HepG2 (cell line): ENCODE results near the gene PLEKHG2. TPM values are rescaled to one million over a fixed set of nuclear protein-coding genes. Genes with fewer than 3 reads are reported as not detected.

Source experiments
- ATAC-seq: fragments of 200-7000 bp; cut with Tn5 transposase; 3 replicates; pipeline ENCODE4 v1.9.1; 2020; ENCODE audit warnings: mild to moderate bottlenecking, moderate library complexity
- BruUV-seq: library from RNA; stranded (reverse); fragments of 400-500 nt; replicated peaks from 2 replicates; lab custom pipeline; 2021; lab: Mats Ljungman, UMichigan
- CTCF ChIA-PET: fragments of 300-600 bp; formaldehyde crosslinking; extraction: SDS; loops from one replicate; lab custom pipeline; 2021; ENCODE audit warnings: low total read pairs, inconsistent platforms, low intra/inter-chr PET ratio; lab: Yijun Ruan, JAX
- POLR2A ChIA-PET: fragments of 350-600 bp; sonication (Branson Sonifier 250); formaldehyde crosslinking; loops from one replicate; lab custom pipeline; 2020; ENCODE audit warnings: antibody characterized with exemption, inconsistent platforms; lab: Yijun Ruan, JAX
- DNase-seq: peaks from one replicate; pipeline ENCODE4 v3.0.0-alpha.2; 2015; ENCODE audit warnings: low spot score
- FAIRE-seq: peaks from 3 replicates; lab custom pipeline; 2011; peaks lifted over from hg19 to GRCh38; lab: Jason Lieb, UNC
- H2AFZ ChIP-seq: one replicate; pipeline ENCODE4 v1.6.1; 2011; ENCODE audit warnings: low read length, inconsistent platforms
- H3K27ac ChIP-seq: fragments of 300-600 bp; 3 replicates; pipeline ENCODE4 v1.8.0; 2011; ENCODE audit warnings: mixed run types, mild to moderate bottlenecking, mixed read lengths, low read length, inconsistent platforms; ENCODE audit not compliant: insufficient read depth; ENCODE audit errors: extremely low read length
- H3K27me3 ChIP-seq, 2 experiments: fragments of 200-600 bp in 1 of 2; 2 replicates in 1 of 2; 3 replicates in 1 of 2; pipeline versions ENCODE4 v1.6.0 to v1.8.0; 2011; ENCODE audit warnings: low read length in 2 of 2, mild to moderate bottlenecking in 2 of 2, moderate library complexity in 2 of 2, inconsistent platforms in 1 of 2; ENCODE audit not compliant: insufficient read depth in 2 of 2, control insufficient read depth in 1 of 2
- H3K36me3 ChIP-seq, 2 experiments: fragments of 200-600 bp in 1 of 2; replicated peaks in 1 of 2; 2 replicates in 1 of 2; 3 replicates in 1 of 2; pipeline versions ENCODE4 v1.5.1 to v1.8.0; 2011; ENCODE audit warnings: low read length in 2 of 2, inconsistent platforms in 1 of 2; ENCODE audit not compliant: insufficient read depth in 2 of 2, control insufficient read depth in 1 of 2
- H3K4me1 ChIP-seq: 2 replicates; pipeline ENCODE4 v1.5.1; 2012; ENCODE audit warnings: low read length, inconsistent platforms; ENCODE audit not compliant: insufficient read depth
- H3K4me2 ChIP-seq: 2 replicates; pipeline ENCODE4 v1.6.0; 2011; ENCODE audit warnings: low read depth, low read length, inconsistent platforms
- H3K4me3 ChIP-seq, 3 experiments: fragments of 200-600 bp in 1 of 3; sonication (generic), shearing (Covaris generic) in 1 of 3; replicated peaks in 1 of 3; 2 replicates each; pipeline ENCODE4 v1.5.1; 2011 to 2016; ENCODE audit warnings: low read length in 3 of 3, inconsistent platforms in 2 of 3, low read depth in 2 of 3, mild to moderate bottlenecking in 2 of 3, control low read depth in 1 of 3, mixed read lengths in 1 of 3; ENCODE audit not compliant: insufficient read depth in 1 of 3
- H3K79me2 ChIP-seq: one replicate; pipeline ENCODE4 v1.6.1; 2011; ENCODE audit warnings: low read length, inconsistent platforms; ENCODE audit not compliant: insufficient read depth
- H3K9ac ChIP-seq: 2 replicates; pipeline ENCODE4 v1.6.0; 2011; ENCODE audit warnings: mild to moderate bottlenecking, low read depth, low read length, inconsistent platforms; ENCODE audit not compliant: insufficient read depth
- H3K9me3 ChIP-seq: 2 replicates; pipeline ENCODE4 v1.5.1; 2012; ENCODE audit warnings: mild to moderate bottlenecking, low read length
- H4K20me1 ChIP-seq: 2 replicates; pipeline ENCODE4 v1.6.0; 2011; ENCODE audit warnings: inconsistent platforms, mild to moderate bottlenecking, low read length, moderate library complexity; ENCODE audit not compliant: insufficient read depth
- DPF2 ChIP-seq: sonication (generic); formaldehyde crosslinking; IDR thresholded peaks from 2 replicates; pipeline ENCODE4 v1.4.0; 2020; ENCODE audit warnings: mild to moderate bottlenecking, low read depth, missing genetic modification reagents, borderline replicate concordance
- EED ChIP-seq: sonication (generic); formaldehyde crosslinking; IDR thresholded peaks from 2 replicates; pipeline ENCODE4 v1.5.0; 2020; ENCODE audit warnings: mild to moderate bottlenecking, missing genetic modification reagents
- ELF1 ChIP-seq: sonication (generic); formaldehyde crosslinking; IDR thresholded peaks from 2 replicates; pipeline ENCODE4 v1.4.0; 2020; ENCODE audit warnings: missing genetic modification reagents
- HHEX ChIP-seq: IDR thresholded peaks from 2 replicates; pipeline ENCODE4 v1.6.1; 2016; ENCODE audit warnings: control low read depth
- MXD4 ChIP-seq: IDR thresholded peaks from 2 replicates; pipeline ENCODE4 v1.6.1; 2016; ENCODE audit warnings: mild to moderate bottlenecking, missing biosample characterization, missing genetic modification reagents
- ONECUT2 ChIP-seq: sonication (generic); formaldehyde crosslinking; IDR thresholded peaks from 2 replicates; pipeline ENCODE4 v1.4.0; 2020; ENCODE audit warnings: missing genetic modification reagents
- PHF8 ChIP-seq: sonication (generic); formaldehyde crosslinking; IDR thresholded peaks from 2 replicates; pipeline ENCODE4 v1.5.0; 2020; ENCODE audit warnings: missing genetic modification reagents
- PLRG1 ChIP-seq: fragments of 450-650 bp; conservative IDR thresholded peaks from 2 replicates; pipeline ENCODE4 v1.6.1; 2016
- RBAK ChIP-seq: sonication (generic); formaldehyde crosslinking; IDR thresholded peaks from 2 replicates; pipeline ENCODE4 v1.5.1; 2020; ENCODE audit warnings: mild to moderate bottlenecking, missing genetic modification reagents
- REXO4 ChIP-seq: sonication (generic); formaldehyde crosslinking; IDR thresholded peaks from 2 replicates; pipeline ENCODE4 v1.8.0; 2022; ENCODE audit warnings: missing genetic modification reagents, mild to moderate bottlenecking, borderline replicate concordance
- SKI ChIP-seq: fragments of 450-650 bp; IDR thresholded peaks from one replicate; pipeline ENCODE4 v1.6.1; 2018; ENCODE audit warnings: mild to moderate bottlenecking; ENCODE audit not compliant: partially characterized antibody
- ZBTB1 ChIP-seq: sonication (generic); formaldehyde crosslinking; IDR thresholded peaks from 2 replicates; pipeline ENCODE4 v1.4.0; 2020; ENCODE audit warnings: missing genetic modification reagents, borderline replicate concordance
- ZNF350 ChIP-seq: sonication (generic); formaldehyde crosslinking; IDR thresholded peaks from 2 replicates; pipeline ENCODE4 v1.4.0; 2020; ENCODE audit warnings: mild to moderate bottlenecking, low read depth, missing genetic modification reagents, borderline replicate concordance
- ZNF547 ChIP-seq: sonication (generic); formaldehyde crosslinking; IDR thresholded peaks from 2 replicates; pipeline ENCODE4 v1.5.1; 2020; ENCODE audit warnings: mild to moderate bottlenecking, missing genetic modification reagents
- ZNF841 ChIP-seq: sonication (generic); formaldehyde crosslinking; IDR thresholded peaks from 2 replicates; pipeline ENCODE4 v1.8.1; 2023; ENCODE audit warnings: missing genetic modification reagents, borderline replicate concordance
- ZSCAN29 ChIP-seq: sonication (generic); formaldehyde crosslinking; conservative IDR thresholded peaks from 2 replicates; pipeline ENCODE4 v1.4.0; 2020; ENCODE audit warnings: mild to moderate bottlenecking, missing genetic modification reagents
- WGBS: methylation state at CpG from one replicate; pipeline ENCODE4 v1.1.6; 2017; ENCODE audit warnings: low lambda C conversion rate; 5-methylcytosine and 5-hydroxymethylcytosine counted together
- in situ Hi-C: cut with HindIII; loops from 2 replicates; pipeline ENCODE4 v1.10.0; 2017; ENCODE audit warnings: low pct_unique_long_range_greater_than_20kb; ENCODE audit not compliant: extremely low pct_ligation_motif_present
- intact Hi-C: fragments of 100-400 bp; cut with micrococcal nuclease; formaldehyde crosslinking; loops from one replicate; pipeline ENCODE4 v1.10.0; 2022; ENCODE audit not compliant: unreplicated experiment
- polyA plus RNA-seq, 8 experiments: library from polyadenylated mRNA; depleted of rRNA in 3 of 8; stranded (reverse) in 7 of 8; unstranded in 1 of 8; fragments of >200 nt; fragmentation: Illumina TruSeq in 4 of 8; extraction: Trizol in 4 of 8; gene quantifications; 2 replicates each; pipeline versions ENCODE4 v1.2.1 to v1.2.3, GENCODE V29; 2011 to 2016; ENCODE audit warnings: low read depth in 4 of 8, missing spikeins in 1 of 8, mixed read lengths in 1 of 8; ENCODE audit not compliant: insufficient read depth in 1 of 8
- total RNA-seq, 5 experiments: library from RNA; depleted of rRNA; stranded (reverse); fragments of >200 nt; fragmentation: Illumina TruSeq; extraction: Trizol; gene quantifications; 2 replicates each; pipeline ENCODE4 v1.2.3, GENCODE V29; 2016; ENCODE audit warnings: low read depth in 1 of 5
- TF ChIP-seq, protein P1 (sequence below): IDR thresholded peaks from 2 replicates; pipeline ENCODE4 v1.6.1; 2016; ENCODE audit warnings: missing genetic modification reagents, missing compliant biosample characterization
- TF ChIP-seq, protein P2 (sequence below): IDR thresholded peaks from 2 replicates; pipeline ENCODE4 v1.6.1; 2012; ENCODE audit warnings: inconsistent platforms
- TF ChIP-seq, protein P3 (sequence below): sonication (generic); formaldehyde crosslinking; IDR thresholded peaks from 2 replicates; pipeline ENCODE4 v1.4.0; 2020; ENCODE audit warnings: missing genetic modification reagents, borderline replicate concordance

PLEKHG2 gene
- total and polyA plus RNA-seq, 2 of the 13 experiments (the other 11 are each of a cell fraction or from before 2014, with no cell fraction given): 3.6 to 6.8 TPM

DNA sequence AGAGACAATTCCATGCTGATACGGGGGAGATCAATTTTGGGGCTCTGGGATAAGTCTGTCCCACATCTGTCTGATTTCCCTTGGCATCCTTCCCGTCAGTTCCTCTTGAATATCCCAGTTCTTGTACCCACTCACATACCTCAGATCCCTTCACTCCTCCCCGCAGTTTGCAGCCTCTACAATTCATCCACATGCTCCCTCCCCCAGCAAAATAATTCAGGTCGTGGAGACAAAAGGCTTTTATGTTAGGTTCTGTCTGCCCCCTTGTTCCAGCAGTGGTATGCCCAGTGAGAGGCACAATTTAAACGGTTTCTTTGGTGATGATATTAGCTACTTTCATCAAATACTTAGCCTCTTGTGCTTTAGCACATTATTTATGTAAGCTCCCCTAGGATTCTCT, 13.7 kb downstream of the PLEKHG2 start:
- H3K27me3 ChIP-seq: no peaks in the 10 kb centered on the region
- intact Hi-C loops (no loop called here), in situ Hi-C loops (no loop called here)
- TSS peak; percentile 31 for BruUV-seq
- DNase-seq (no peak), FAIRE-seq (no peak), ATAC-seq (no peak)
- no peak overlapping the region for H3K4me2 ChIP-seq
- H3K9ac ChIP-seq: no peak overlapping the region
- ChIA-PET POLR2A (interaction anchor here (2.7 to 5.7 kb wide), 2 partner anchors 9 to 14 kb away, joined by 18 to 44 read pairs; partner anchors contain the start of genes PLEKHG2 and RPS16), CTCF (no interaction called here)
- peaks cover 0 to 4% of the 10 kb centered on the region in 2 experiments; a peak in 1 of 5 replicates for H3K36me3 ChIP-seq
- no peak overlapping the region for H3K4me3 ChIP-seq
- H3K4me1 ChIP-seq: peaks cover 40% of the 10 kb centered on the region
- no peaks in the 10 kb centered on the region for H3K9me3 ChIP-seq
- H3K27ac ChIP-seq: no peak overlapping the region
- no peaks in the 10 kb centered on the region for H3K79me2 ChIP-seq
- 65% methylated on average over 5 of the region's 5 CpGs for WGBS
- no peak overlapping the region for H2AFZ ChIP-seq
- TF ChIP-seq HHEX (CRISPR knock-in tag): no peak
- no peak for TF ChIP-seq ZNF841 (CRISPR knock-in tag)
- no peak for TF ChIP-seq ZSCAN29 (CRISPR knock-in tag)
- TF ChIP-seq MXD4 (CRISPR knock-in tag): no peak
- no peak for TF ChIP-seq PHF8 (CRISPR knock-in tag)
- TF ChIP-seq ELF1 (CRISPR knock-in tag): no peak
- no peak for TF ChIP-seq ZBTB1 (CRISPR knock-in tag)
- TF ChIP-seq, protein P1, sequence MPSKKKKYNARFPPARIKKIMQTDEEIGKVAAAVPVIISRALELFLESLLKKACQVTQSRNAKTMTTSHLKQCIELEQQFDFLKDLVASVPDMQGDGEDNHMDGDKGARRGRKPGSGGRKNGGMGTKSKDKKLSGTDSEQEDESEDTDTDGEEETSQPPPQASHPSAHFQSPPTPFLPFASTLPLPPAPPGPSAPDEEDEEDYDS (CRISPR knock-in tag): no peak
- no peak for TF ChIP-seq DPF2 (CRISPR knock-in tag)
- TF ChIP-seq, protein P2, sequence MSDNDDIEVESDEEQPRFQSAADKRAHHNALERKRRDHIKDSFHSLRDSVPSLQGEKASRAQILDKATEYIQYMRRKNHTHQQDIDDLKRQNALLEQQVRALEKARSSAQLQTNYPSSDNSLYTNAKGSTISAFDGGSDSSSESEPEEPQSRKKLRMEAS: no peak
- TF ChIP-seq REXO4 (CRISPR knock-in tag): no peak
- TF ChIP-seq PLRG1: no peak
- TF ChIP-seq RBAK: no peak
- TF ChIP-seq EED (CRISPR knock-in tag): no peak
- no peak for TF ChIP-seq ZNF547 (CRISPR knock-in tag)
- TF ChIP-seq SKI: no peak
- TF ChIP-seq, protein P3, sequence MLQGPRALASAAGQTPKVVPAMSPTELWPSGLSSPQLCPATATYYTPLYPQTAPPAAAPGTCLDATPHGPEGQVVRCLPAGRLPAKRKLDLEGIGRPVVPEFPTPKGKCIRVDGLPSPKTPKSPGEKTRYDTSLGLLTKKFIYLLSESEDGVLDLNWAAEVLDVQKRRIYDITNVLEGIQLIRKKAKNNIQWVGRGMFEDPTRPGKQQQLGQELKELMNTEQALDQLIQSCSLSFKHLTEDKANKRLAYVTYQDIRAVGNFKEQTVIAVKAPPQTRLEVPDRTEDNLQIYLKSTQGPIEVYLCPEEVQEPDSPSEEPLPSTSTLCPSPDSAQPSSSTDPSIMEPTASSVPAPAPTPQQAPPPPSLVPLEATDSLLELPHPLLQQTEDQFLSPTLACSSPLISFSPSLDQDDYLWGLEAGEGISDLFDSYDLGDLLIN (CRISPR knock-in tag): no peak
- no peak for TF ChIP-seq ONECUT2 (CRISPR knock-in tag)
- no peak for TF ChIP-seq ZNF350 (CRISPR knock-in tag)
- H4K20me1 ChIP-seq: no peaks in the 10 kb centered on the region
